Measurements from ENCODE around the gene RFLNA.

Gene RFLNA

DNA sequence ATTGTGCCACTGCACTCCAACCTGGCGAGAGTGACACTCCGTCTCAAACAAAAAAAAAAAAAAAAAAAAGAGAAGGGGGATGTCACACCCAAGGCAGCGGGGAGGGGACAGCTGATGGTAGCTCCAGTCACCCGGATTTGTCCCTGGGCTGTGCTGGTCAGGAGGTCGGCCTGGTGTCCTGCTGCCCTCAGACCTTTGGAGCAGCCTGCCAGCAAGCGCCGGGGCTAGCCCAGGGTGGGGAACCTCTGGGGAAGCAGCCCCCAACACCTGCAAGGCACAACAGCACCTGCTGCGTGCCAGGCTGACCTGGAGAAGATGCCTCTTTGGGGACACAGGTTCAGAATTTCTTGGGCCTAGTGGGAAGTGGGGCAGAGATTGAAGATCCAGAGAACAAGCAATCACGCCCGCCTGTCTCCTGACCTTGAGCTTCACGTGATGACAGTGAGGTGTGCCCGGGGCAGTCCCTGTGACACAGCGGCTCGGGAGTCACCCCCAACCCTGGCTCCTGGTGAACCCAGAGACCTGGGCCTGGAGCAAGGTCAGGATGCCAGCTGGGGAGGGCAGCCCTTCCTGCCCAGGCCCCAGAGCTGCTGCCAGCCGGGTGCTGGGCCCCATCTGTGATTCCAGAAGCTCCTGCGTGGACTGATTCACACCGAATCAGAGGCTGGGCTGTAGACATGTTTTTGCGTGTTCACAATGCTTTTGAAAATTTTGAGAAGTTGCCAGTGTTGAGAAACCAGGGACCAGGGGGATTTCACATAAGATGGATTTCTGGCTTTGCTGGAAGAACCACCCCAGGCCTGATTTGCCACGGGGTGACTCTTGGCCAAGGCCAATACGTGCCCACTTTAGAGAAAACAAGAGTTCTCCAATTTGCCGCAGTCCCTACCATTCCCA is 66.4 kb downstream of the RFLNA start:
- no peak for DNase-seq

DNA sequence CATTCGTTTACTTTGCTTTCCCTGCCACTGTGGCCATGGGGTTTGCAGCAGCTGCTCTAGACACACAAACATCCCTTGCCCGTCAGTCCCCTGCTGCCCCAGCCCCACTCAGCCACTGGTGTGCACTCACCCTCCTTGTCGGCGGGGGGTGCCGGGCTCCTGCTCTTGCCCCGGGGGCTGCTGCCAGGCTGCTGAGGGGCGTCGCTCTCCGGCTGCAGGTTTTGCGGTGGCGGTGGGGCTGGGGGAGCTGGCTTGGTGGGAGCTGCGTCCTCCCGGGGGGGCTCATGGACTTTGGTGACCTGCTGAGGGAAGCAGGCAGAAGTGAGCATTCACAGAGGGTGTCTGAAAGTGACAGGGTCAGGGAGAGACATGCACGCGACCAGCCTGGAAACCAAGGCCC is 67.1 kb downstream of the RFLNA start:
- DNase-seq, result no peak

DNA sequence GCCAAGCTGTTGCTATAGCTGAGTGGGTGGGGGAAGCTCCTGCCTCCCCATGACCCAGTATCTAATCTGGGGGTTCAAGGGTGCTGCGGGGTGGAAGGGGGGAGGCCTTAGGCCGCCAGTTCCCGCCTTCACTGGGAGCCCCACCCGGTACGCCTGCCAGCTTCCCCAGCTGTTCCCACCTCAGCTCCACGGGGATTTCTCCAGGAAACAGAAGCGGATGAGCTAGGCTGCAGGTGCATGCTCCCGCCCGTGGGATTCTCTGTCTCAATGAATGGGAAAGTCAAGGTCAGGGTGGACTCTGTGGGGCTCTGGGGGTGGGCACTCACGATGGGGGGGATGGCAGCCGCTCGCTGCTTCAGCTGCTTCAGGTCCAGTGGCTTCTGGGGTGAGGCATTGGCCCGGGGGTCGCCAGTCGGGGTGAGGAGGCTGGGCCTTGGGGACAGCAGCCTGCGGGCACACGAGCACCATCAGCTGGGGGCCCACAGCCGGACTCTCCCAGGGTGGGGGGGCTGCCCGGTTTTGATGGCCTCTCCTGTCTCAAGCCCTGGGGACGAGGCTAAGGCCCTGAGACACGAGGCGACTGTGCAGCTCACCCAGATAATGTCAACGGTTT is 68.6 kb downstream of the RFLNA start:
- DNase-seq, result no peak

DNA sequence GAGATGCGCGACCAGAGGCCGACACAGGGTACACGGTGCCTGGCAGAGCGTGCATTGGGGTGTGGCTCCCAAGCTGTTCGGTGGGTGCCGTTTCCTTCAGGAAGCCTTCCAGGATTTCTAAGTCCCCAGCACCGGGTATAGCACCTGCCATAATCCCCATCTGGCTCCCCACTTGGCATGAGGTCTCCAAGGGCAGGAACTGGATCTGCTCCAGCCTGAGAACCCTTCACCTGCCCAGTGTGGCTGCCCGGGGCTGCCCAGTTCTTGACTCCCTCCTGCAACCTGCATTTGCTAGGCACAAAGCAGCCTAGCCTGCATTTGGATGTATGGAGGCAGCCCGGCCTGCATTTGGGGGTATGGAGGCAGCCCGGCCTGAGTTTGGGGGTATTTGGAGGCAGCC is 69.7 kb downstream of the RFLNA start:
- DNase-seq, result no peak
